HepG2 (cell line): ENCODE measurements around the gene NR3C2.

ENCODE experiments used
- CC2D1A ChIP-seq: sonication (generic); formaldehyde crosslinking; IDR thresholded peaks from 2 replicates; pipeline ENCODE4 v1.8.1; 2023; ENCODE audit warnings: mild to moderate bottlenecking, missing genetic modification reagents
- EZH2 ChIP-seq: conservative IDR thresholded peaks from 2 replicates; pipeline ENCODE4 v1.6.1; 2012; ENCODE audit warnings: mild to moderate bottlenecking, low read depth, low read length, moderate library complexity
- HDAC2 ChIP-seq: sonication (generic); formaldehyde crosslinking; IDR thresholded peaks from 2 replicates; pipeline ENCODE4 v1.4.0; 2020; ENCODE audit warnings: missing genetic modification reagents
- ZFYVE20 ChIP-seq: sonication (generic); formaldehyde crosslinking; IDR thresholded peaks from 2 replicates; pipeline ENCODE4 v1.8.0; 2023; ENCODE audit warnings: low read depth, mild to moderate bottlenecking, moderate library complexity, missing genetic modification reagents, borderline replicate concordance
- ZHX2 ChIP-seq, 2 experiments: sonication (generic) in 1 of 2; formaldehyde crosslinking in 1 of 2; IDR thresholded peaks; 2 replicates each; pipeline versions ENCODE4 v1.6.1 to v1.9.0; 2014 to 2022; ENCODE audit warnings: antibody characterized with exemption in 1 of 2, borderline replicate concordance in 1 of 2, inconsistent platforms in 1 of 2, low read depth in 1 of 2, missing genetic modification reagents in 1 of 2

- TF ChIP-seq CC2D1A (CRISPR knock-in tag) = no peak
- no peak for TF ChIP-seq ZHX2 (IDR thresholded peaks at IDR 0.05; ENCODE audit: low read depth)
- no peak for TF ChIP-seq ZHX2 (CRISPR knock-in tag; IDR thresholded peaks at IDR 0.05; ENCODE audit: borderline replicate concordance)
- no peak for TF ChIP-seq EZH2
- TF ChIP-seq ZFYVE20 (CRISPR knock-in tag) = no peak
- no peak for TF ChIP-seq HDAC2 (CRISPR knock-in tag)
These were observed 114.5 kb downstream of the NR3C2 start for GRCh38 chr4:148327683-148328082.
